OCI-LY1 (cell line): Measurements from ENCODE around the gene HBD.

ENCODE experiments used
- EZH2 ChIP-seq: fragments of 200-600 bp; sonication (generic), shearing (Covaris generic); IDR thresholded peaks from 2 replicates; pipeline ENCODE4 v1.8.0; 2017; ENCODE audit warnings: borderline replicate concordance, mixed run types, mild to moderate bottlenecking, antibody characterized with exemption, low read length, moderate library complexity, mixed read lengths
- TF ChIP-seq, protein P1 (sequence below): fragments of 200-600 bp; sonication (generic), shearing (Covaris generic); IDR thresholded peaks from 2 replicates; pipeline ENCODE4 v1.5.1; 2017; ENCODE audit warnings: mild to moderate bottlenecking, antibody characterized with exemption, low read length, moderate library complexity, mixed read lengths

DNA sequence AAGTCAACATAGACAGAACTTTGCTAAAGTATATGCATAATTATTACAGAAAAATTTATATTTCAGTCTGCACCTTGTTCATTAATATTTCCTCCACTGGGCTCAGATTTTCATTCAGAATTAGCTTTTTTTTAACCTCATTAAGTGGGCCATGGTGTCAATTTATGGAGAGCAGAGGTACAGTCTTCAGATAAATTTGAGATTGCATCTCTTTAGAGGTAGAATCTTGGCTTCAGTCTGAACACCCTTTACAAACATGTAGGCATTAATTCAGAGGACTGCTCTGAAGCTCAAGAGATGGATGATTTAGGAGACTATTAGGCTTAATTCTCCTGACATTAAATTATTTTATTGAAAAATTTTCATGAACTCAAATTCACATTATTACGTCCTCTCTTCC lies 4.0 kb downstream of the HBD start:
- TF ChIP-seq EZH2, result no peak
- TF ChIP-seq, protein P1, sequence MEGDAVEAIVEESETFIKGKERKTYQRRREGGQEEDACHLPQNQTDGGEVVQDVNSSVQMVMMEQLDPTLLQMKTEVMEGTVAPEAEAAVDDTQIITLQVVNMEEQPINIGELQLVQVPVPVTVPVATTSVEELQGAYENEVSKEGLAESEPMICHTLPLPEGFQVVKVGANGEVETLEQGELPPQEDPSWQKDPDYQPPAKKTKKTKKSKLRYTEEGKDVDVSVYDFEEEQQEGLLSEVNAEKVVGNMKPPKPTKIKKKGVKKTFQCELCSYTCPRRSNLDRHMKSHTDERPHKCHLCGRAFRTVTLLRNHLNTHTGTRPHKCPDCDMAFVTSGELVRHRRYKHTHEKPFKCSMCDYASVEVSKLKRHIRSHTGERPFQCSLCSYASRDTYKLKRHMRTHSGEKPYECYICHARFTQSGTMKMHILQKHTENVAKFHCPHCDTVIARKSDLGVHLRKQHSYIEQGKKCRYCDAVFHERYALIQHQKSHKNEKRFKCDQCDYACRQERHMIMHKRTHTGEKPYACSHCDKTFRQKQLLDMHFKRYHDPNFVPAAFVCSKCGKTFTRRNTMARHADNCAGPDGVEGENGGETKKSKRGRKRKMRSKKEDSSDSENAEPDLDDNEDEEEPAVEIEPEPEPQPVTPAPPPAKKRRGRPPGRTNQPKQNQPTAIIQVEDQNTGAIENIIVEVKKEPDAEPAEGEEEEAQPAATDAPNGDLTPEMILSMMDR, result no peak
